HG03097 (cell line): ENCODE measurements around the gene CATSPERE.
"Not testable (repeated sequence)": the region's sequence is repeated elsewhere in the genome, so short reads cannot be mapped to it uniquely, and the experiment has no call there.

ENCODE experiments used
- ATAC-seq: cut with Tn5 transposase; IDR thresholded peaks from one replicate; pipeline ENCODE4 v1.9.1; 2021; ENCODE audit not compliant: unreplicated experiment, low FRiP score

CATSPERE gene

GRCh38 chr1:244536316-244536715, 75.2 kb downstream of the CATSPERE start:
- no peak for ATAC-seq

- ATAC-seq: no peak
Observed at GRCh38 chr1:244545511-244545910, 84.4 kb downstream of the CATSPERE start.

- ATAC-seq: no peak
Observed at GRCh38 chr1:244548558-244549115, 87.6 kb downstream of the CATSPERE start.

GRCh38 chr1:244552336-244552735, 91.3 kb downstream of the CATSPERE start:
- no peak for ATAC-seq

- no peak for ATAC-seq
Observed at GRCh38 chr1:244556263-244556662, 95.2 kb downstream of the CATSPERE start.

- ATAC-seq: no peak
Observed at GRCh38 chr1:244557565-244557964, 96.5 kb downstream of the CATSPERE start.

GRCh38 chr1:244559561-244559960, 98.5 kb downstream of the CATSPERE start:
- no peak for ATAC-seq

- not testable (repeated sequence) for ATAC-seq
Observed at GRCh38 chr1:244562877-244563276, 101.8 kb downstream of the CATSPERE start.

- no peak for ATAC-seq
Observed at GRCh38 chr1:244573768-244574167, 112.7 kb downstream of the CATSPERE start.

GRCh38 chr1:244576259-244576892, 115.3 kb downstream of the CATSPERE start:
- no peak for ATAC-seq

GRCh38 chr1:244578205-244578604, 117.1 kb downstream of the CATSPERE start:
- not testable (repeated sequence) for ATAC-seq

GRCh38 chr1:244583358-244583982, 122.4 kb downstream of the CATSPERE start:
- no peak for ATAC-seq

- ATAC-seq: no peak
Observed at GRCh38 chr1:244585867-244586266, 124.8 kb downstream of the CATSPERE start.

- ATAC-seq: no peak
Observed at GRCh38 chr1:244590670-244591069, 129.6 kb downstream of the CATSPERE start.

- ATAC-seq: no peak
Observed at GRCh38 chr1:244598611-244599010, 137.5 kb downstream of the CATSPERE start.

- peak; percentile 71 for ATAC-seq
Observed at GRCh38 chr1:244599937-244600350, 138.9 kb downstream of the CATSPERE start.

- ATAC-seq: no peak
Observed at GRCh38 chr1:244601336-244601735, 140.3 kb downstream of the CATSPERE start.

GRCh38 chr1:244603498-244603897, 142.4 kb downstream of the CATSPERE start:
- no peak for ATAC-seq

GRCh38 chr1:244605835-244606370, 144.8 kb downstream of the CATSPERE start:
- no peak for ATAC-seq

- ATAC-seq: no peak
Observed at GRCh38 chr1:244614113-244614836, 153.2 kb downstream of the CATSPERE start.

- no peak for ATAC-seq
Observed at GRCh38 chr1:244614879-244615278, 153.8 kb downstream of the CATSPERE start.
